HepG2 (cell line): ENCODE data around the gene PNLDC1. TPM values are rescaled to one million over a fixed set of nuclear protein-coding genes. Genes with fewer than 3 reads are reported as not detected.

ENCODE experiments used
- EED ChIP-seq: sonication (generic); formaldehyde crosslinking; IDR thresholded peaks from 2 replicates; pipeline ENCODE4 v1.5.0; 2020; ENCODE audit warnings: mild to moderate bottlenecking, missing genetic modification reagents
- ETV5 ChIP-seq: IDR thresholded peaks from 2 replicates; pipeline ENCODE4 v1.6.1; 2018; ENCODE audit warnings: missing biosample characterization, missing genetic modification reagents, inconsistent platforms, borderline replicate concordance
- HHEX ChIP-seq: IDR thresholded peaks from 2 replicates; pipeline ENCODE4 v1.6.1; 2016; ENCODE audit warnings: control low read depth
- HMG20A ChIP-seq: IDR thresholded peaks from 2 replicates; pipeline ENCODE4 v1.6.1; 2016; ENCODE audit warnings: borderline replicate concordance
- JUND ChIP-seq: sonication (generic); formaldehyde crosslinking; IDR thresholded peaks from 2 replicates; pipeline ENCODE4 v1.8.0; 2022; ENCODE audit warnings: mild to moderate bottlenecking, missing genetic modification reagents
- NFYC ChIP-seq: IDR thresholded peaks from 2 replicates; pipeline ENCODE4 v1.6.1; 2016; ENCODE audit warnings: missing genetic modification reagents, missing compliant biosample characterization
- NR2F6 ChIP-seq, 2 experiments: IDR thresholded peaks; 2 replicates each; pipeline ENCODE4 v1.6.1; 2016; ENCODE audit warnings: antibody characterized with exemption in 1 of 2, mild to moderate bottlenecking in 1 of 2
- PHF21A ChIP-seq: sonication (generic); formaldehyde crosslinking; IDR thresholded peaks from 2 replicates; pipeline ENCODE4 v1.5.0; 2020; ENCODE audit warnings: mild to moderate bottlenecking, missing genetic modification reagents
- PHF8 ChIP-seq: sonication (generic); formaldehyde crosslinking; IDR thresholded peaks from 2 replicates; pipeline ENCODE4 v1.5.0; 2020; ENCODE audit warnings: missing genetic modification reagents
- PTBP1 ChIP-seq: fragments of 200-400 bp; formaldehyde crosslinking; IDR thresholded peaks from 2 replicates; pipeline ENCODE4 v1.6.1; 2018; ENCODE audit warnings: low read length, low read depth; ENCODE audit not compliant: poor library complexity, severe bottlenecking
- ZFX ChIP-seq: sonication (generic); formaldehyde crosslinking; IDR thresholded peaks from 2 replicates; pipeline ENCODE4 v1.4.0; 2020; ENCODE audit warnings: mild to moderate bottlenecking, low read depth, missing genetic modification reagents, moderate library complexity
- ZNF253 ChIP-seq: sonication (generic); formaldehyde crosslinking; IDR thresholded peaks from 2 replicates; pipeline ENCODE4 v1.8.0; 2022; ENCODE audit warnings: mild to moderate bottlenecking, missing genetic modification reagents, borderline replicate concordance
- ZNF530 ChIP-seq: sonication (generic); formaldehyde crosslinking; IDR thresholded peaks from 2 replicates; pipeline ENCODE4 v1.5.0; 2020; ENCODE audit warnings: low read depth, mild to moderate bottlenecking, missing genetic modification reagents
- ZNF737 ChIP-seq: sonication (generic); formaldehyde crosslinking; IDR thresholded peaks from 2 replicates; pipeline ENCODE4 v1.5.0; 2020; ENCODE audit warnings: missing genetic modification reagents, mild to moderate bottlenecking, borderline replicate concordance
- ZNF788 ChIP-seq: sonication (generic); formaldehyde crosslinking; IDR thresholded peaks from 2 replicates; pipeline ENCODE4 v1.5.0; 2020; ENCODE audit warnings: mild to moderate bottlenecking, missing genetic modification reagents, borderline replicate concordance
- ZSCAN30 ChIP-seq: sonication (generic); formaldehyde crosslinking; IDR thresholded peaks from 2 replicates; pipeline ENCODE4 v1.5.0; 2020; ENCODE audit warnings: mild to moderate bottlenecking, missing genetic modification reagents
- polyA plus RNA-seq, 8 experiments: library from polyadenylated mRNA; depleted of rRNA in 3 of 8; stranded (reverse) in 7 of 8; unstranded in 1 of 8; fragments of >200 nt; fragmentation: Illumina TruSeq in 4 of 8; extraction: Trizol in 4 of 8; gene quantifications; 2 replicates each; pipeline versions ENCODE4 v1.2.1 to v1.2.3, GENCODE V29; 2011 to 2016; ENCODE audit warnings: low read depth in 4 of 8, missing spikeins in 1 of 8, mixed read lengths in 1 of 8; ENCODE audit not compliant: insufficient read depth in 1 of 8
- total RNA-seq, 5 experiments: library from RNA; depleted of rRNA; stranded (reverse); fragments of >200 nt; fragmentation: Illumina TruSeq; extraction: Trizol; gene quantifications; 2 replicates each; pipeline ENCODE4 v1.2.3, GENCODE V29; 2016; ENCODE audit warnings: low read depth in 1 of 5
- TF ChIP-seq, protein P1 (sequence below): sonication (generic); formaldehyde crosslinking; IDR thresholded peaks from 2 replicates; pipeline ENCODE4 v1.4.0; 2020; ENCODE audit warnings: missing genetic modification reagents, borderline replicate concordance
- TF ChIP-seq, protein P2 (sequence below), 2 experiments: fragments of 450-650 bp in 1 of 2; sonication (generic) in 1 of 2; formaldehyde crosslinking; IDR thresholded peaks; 2 replicates each; pipeline versions ENCODE4 v1.5.0 to v1.8.0; 2020 to 2022; ENCODE audit warnings: mild to moderate bottlenecking in 1 of 2, missing genetic modification reagents in 1 of 2
- TF ChIP-seq, protein P3 (sequence below): sonication (generic); formaldehyde crosslinking; IDR thresholded peaks from 2 replicates; pipeline ENCODE4 v1.4.0; 2020; ENCODE audit warnings: missing genetic modification reagents
- TF ChIP-seq, protein P4 (sequence below): sonication (generic); formaldehyde crosslinking; IDR thresholded peaks from 2 replicates; pipeline ENCODE4 v1.5.1; 2020; ENCODE audit warnings: missing genetic modification reagents, mild to moderate bottlenecking, borderline replicate concordance
- TF ChIP-seq, protein P5 (sequence below): sonication (generic); formaldehyde crosslinking; IDR thresholded peaks from 2 replicates; pipeline ENCODE4 v1.4.0; 2020; ENCODE audit warnings: missing genetic modification reagents, borderline replicate concordance
- TF ChIP-seq, protein P6 (sequence below): sonication (generic); formaldehyde crosslinking; IDR thresholded peaks from 2 replicates; pipeline ENCODE4 v1.5.0; 2020; ENCODE audit warnings: missing genetic modification reagents, mild to moderate bottlenecking, borderline replicate concordance

PNLDC1 gene
- total and polyA plus RNA-seq, 2 of the 13 experiments (the other 11 are each of a cell fraction or from before 2014, with no cell fraction given): not detected

DNA sequence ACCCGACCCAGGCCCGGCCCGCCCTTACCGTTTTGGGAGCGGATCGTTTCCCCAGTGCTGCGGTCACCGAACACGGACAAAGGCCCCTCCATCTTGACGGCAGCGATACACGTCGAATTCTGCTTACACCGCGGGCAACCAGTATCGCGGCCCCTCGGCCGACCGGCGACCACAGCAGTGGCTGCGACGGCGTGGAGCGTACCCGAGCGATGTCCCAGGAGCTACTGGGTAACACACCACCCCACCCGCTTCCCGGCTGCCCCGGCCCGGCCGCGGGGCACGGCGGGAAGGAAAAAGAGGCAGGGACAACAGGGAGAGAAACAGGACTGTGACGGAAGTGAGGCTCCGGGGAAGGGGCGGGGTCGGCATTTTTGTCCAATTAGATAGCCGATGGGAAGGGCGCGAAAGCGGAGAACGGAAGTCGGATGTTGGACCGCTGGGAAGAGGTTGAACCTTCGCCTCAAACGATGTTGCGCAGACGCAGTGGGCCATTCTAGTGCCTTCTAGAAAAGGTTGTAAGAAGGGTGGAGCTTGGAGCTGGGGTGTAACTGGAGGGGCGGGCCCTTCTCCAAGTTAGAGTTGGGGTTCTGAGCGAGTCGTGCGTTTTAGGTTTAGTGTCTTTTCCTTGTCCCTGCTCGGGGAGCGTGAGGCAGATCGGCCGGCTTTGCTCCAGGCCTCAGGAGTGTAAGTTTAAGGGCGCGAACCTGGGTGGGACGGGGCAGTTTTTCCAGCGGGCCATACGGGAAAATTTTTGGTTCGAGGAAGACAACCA is 10.5 kb upstream of the PNLDC1 start, which contains the start of gene TCP1 (continued):
- TF ChIP-seq PHF21A (peak; percentile 85), ZNF530 (CRISPR knock-in tag) (0 out of 2 replicates have a peak, but pooled peaks have one; percentile 83), ZSCAN30 (CRISPR knock-in tag) (peak; percentile 71), ZNF253 (CRISPR knock-in tag) (peak; percentile 90), NR2F6 (IDR thresholded peaks at IDR 0.05) (no peak), NR2F6 (CRISPR knock-in tag; IDR thresholded peaks at IDR 0.05) (peak; percentile 51; the same call in 1 of the 2 replicates), PHF8 (CRISPR knock-in tag) (peak; percentile 97), ZNF788 (peak; percentile 78; the same call in 1 of the 2 replicates), HMG20A (CRISPR knock-in tag) (no peak), ETV5 (CRISPR knock-in tag) (peak; percentile 69), EED (CRISPR knock-in tag) (no peak), PTBP1 (no peak), ZNF737 (CRISPR knock-in tag) (0 out of 2 replicates have a peak, but pooled peaks have one; percentile 85), JUND (CRISPR knock-in tag) (no peak), NFYC (peak; percentile 90), ZFX (CRISPR knock-in tag) (peak; percentile 93), HHEX (CRISPR knock-in tag) (0 out of 2 replicates have a peak, but pooled peaks have one; percentile 14)
- TF ChIP-seq, protein P1, sequence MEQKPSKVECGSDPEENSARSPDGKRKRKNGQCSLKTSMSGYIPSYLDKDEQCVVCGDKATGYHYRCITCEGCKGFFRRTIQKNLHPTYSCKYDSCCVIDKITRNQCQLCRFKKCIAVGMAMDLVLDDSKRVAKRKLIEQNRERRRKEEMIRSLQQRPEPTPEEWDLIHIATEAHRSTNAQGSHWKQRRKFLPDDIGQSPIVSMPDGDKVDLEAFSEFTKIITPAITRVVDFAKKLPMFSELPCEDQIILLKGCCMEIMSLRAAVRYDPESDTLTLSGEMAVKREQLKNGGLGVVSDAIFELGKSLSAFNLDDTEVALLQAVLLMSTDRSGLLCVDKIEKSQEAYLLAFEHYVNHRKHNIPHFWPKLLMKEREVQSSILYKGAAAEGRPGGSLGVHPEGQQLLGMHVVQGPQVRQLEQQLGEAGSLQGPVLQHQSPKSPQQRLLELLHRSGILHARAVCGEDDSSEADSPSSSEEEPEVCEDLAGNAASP (CRISPR knock-in tag): peak; percentile 67; the same call in 1 of the 2 replicates
- TF ChIP-seq, protein P2, sequence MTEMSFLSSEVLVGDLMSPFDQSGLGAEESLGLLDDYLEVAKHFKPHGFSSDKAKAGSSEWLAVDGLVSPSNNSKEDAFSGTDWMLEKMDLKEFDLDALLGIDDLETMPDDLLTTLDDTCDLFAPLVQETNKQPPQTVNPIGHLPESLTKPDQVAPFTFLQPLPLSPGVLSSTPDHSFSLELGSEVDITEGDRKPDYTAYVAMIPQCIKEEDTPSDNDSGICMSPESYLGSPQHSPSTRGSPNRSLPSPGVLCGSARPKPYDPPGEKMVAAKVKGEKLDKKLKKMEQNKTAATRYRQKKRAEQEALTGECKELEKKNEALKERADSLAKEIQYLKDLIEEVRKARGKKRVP (CRISPR knock-in tag; IDR thresholded peaks at IDR 0.05): peak in 1 of 2 experiments; percentile 80; a peak in 1 of 4 replicates
- TF ChIP-seq, protein P3, sequence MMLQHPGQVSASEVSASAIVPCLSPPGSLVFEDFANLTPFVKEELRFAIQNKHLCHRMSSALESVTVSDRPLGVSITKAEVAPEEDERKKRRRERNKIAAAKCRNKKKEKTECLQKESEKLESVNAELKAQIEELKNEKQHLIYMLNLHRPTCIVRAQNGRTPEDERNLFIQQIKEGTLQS: 0 out of 2 replicates have a peak, but pooled peaks have one; percentile 23
- TF ChIP-seq, protein P4, sequence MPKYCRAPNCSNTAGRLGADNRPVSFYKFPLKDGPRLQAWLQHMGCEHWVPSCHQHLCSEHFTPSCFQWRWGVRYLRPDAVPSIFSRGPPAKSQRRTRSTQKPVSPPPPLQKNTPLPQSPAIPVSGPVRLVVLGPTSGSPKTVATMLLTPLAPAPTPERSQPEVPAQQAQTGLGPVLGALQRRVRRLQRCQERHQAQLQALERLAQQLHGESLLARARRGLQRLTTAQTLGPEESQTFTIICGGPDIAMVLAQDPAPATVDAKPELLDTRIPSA (CRISPR knock-in tag): peak; percentile 94
- TF ChIP-seq, protein P5, sequence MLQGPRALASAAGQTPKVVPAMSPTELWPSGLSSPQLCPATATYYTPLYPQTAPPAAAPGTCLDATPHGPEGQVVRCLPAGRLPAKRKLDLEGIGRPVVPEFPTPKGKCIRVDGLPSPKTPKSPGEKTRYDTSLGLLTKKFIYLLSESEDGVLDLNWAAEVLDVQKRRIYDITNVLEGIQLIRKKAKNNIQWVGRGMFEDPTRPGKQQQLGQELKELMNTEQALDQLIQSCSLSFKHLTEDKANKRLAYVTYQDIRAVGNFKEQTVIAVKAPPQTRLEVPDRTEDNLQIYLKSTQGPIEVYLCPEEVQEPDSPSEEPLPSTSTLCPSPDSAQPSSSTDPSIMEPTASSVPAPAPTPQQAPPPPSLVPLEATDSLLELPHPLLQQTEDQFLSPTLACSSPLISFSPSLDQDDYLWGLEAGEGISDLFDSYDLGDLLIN (CRISPR knock-in tag): peak; percentile 73
- TF ChIP-seq, protein P6, sequence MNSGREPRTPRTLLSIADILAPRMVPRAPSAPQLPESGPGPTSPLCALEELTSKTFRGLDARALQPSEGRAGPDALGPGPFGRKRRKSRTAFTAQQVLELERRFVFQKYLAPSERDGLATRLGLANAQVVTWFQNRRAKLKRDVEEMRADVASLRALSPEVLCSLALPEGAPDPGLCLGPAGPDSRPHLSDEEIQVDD (CRISPR knock-in tag): 0 out of 2 replicates have a peak, but pooled peaks have one; percentile 90
